NCI-H2196 (cell line): ENCODE measurements around the gene BATF3.

Experiments used
- DNase-seq: peaks from one replicate; lab custom pipeline; 2025; ENCODE audit not compliant: unreplicated experiment; lab: John Stamatoyannopoulos, UW

Gene BATF3

GRCh38 chr1:212710566-212710965, 10.9 kb upstream of the BATF3 start:
- no peak for DNase-seq

GRCh38 chr1:212703991-212704564, 4.4 kb upstream of the BATF3 start:
- no peak for DNase-seq

- no peak for DNase-seq
Observed at GRCh38 chr1:212702672-212703071, 3.0 kb upstream of the BATF3 start.

- no peak for DNase-seq
Observed at GRCh38 chr1:212701910-212702309, 2.3 kb upstream of the BATF3 start.

GRCh38 chr1:212700892-212701819, 1.5 kb upstream of the BATF3 start:
- no peak for DNase-seq

- no peak for DNase-seq
Observed at GRCh38 chr1:212700223-212700891, 717 bp upstream of the BATF3 start.

GRCh38 chr1:212699104-212699624, 476 bp downstream of the BATF3 start:
- peak; percentile 66 for DNase-seq

GRCh38 chr1:212698467-212699103, 1.1 kb downstream of the BATF3 start:
- DNase-seq, result no peak

GRCh38 chr1:212696721-212697331, 2.8 kb downstream of the BATF3 start:
- no peak for DNase-seq

GRCh38 chr1:212692774-212693644, 6.6 kb downstream of the BATF3 start:
- DNase-seq, result no peak

- DNase-seq, result no peak
Observed at GRCh38 chr1:212691561-212692071, 8.0 kb downstream of the BATF3 start.

- no peak for DNase-seq
Observed at GRCh38 chr1:212690816-212691403, 8.7 kb downstream of the BATF3 start.

- no peak for DNase-seq
Observed at GRCh38 chr1:212689758-212690529, 9.7 kb downstream of the BATF3 start.

GRCh38 chr1:212689196-212689725, 10.4 kb downstream of the BATF3 start:
- no peak for DNase-seq

- DNase-seq, result no peak
Observed at GRCh38 chr1:212688341-212689047, 11.1 kb downstream of the BATF3 start.

- no peak for DNase-seq
Observed at GRCh38 chr1:212687811-212688210, 11.8 kb downstream of the BATF3 start.

- DNase-seq, result no peak
Observed at GRCh38 chr1:212686591-212686990, 13.0 kb downstream of the BATF3 start.

GRCh38 chr1:212686069-212686468, 13.6 kb downstream of the BATF3 start:
- no peak for DNase-seq
